Neuronal stem cell (in vitro differentiated cells): ENCODE results near the gene GAS2L2.
"Not testable (repeated sequence)": the region's sequence is repeated elsewhere in the genome, so short reads cannot be mapped to it uniquely, and the experiment has no call there.

Source experiments
- DNase-seq: peaks from one replicate; pipeline ENCODE4 v3.0.0-alpha.2; 2013; ENCODE audit warnings: low spot score
- H2AFZ ChIP-seq: one replicate; pipeline ENCODE4 v1.6.1; 2013; ENCODE audit warnings: mild to moderate bottlenecking, low read length, inconsistent platforms
- H2AK5ac ChIP-seq: 2 replicates; pipeline ENCODE4 v1.6.1; 2013; ENCODE audit warnings: low read depth, mild to moderate bottlenecking, inconsistent platforms, low read length, moderate library complexity, mixed read lengths
- H2BK120ac ChIP-seq: 2 replicates; pipeline ENCODE4 v1.6.1; 2013; ENCODE audit warnings: low read depth, mild to moderate bottlenecking, inconsistent platforms, low read length, moderate library complexity, mixed read lengths
- H2BK12ac ChIP-seq: one replicate; pipeline ENCODE4 v1.6.1; 2013; ENCODE audit warnings: low read length, inconsistent platforms
- H2BK15ac ChIP-seq: 2 replicates; pipeline ENCODE4 v1.6.1; 2013; ENCODE audit warnings: mild to moderate bottlenecking, low read length, inconsistent platforms, mixed read lengths
- H2BK5ac ChIP-seq: one replicate; pipeline ENCODE4 v1.6.1; 2013; ENCODE audit warnings: inconsistent platforms, mild to moderate bottlenecking, low read length, moderate library complexity
- H3K14ac ChIP-seq: one replicate; pipeline ENCODE4 v1.6.1; 2013; ENCODE audit warnings: low read length, inconsistent platforms
- H3K18ac ChIP-seq: 2 replicates; pipeline ENCODE4 v1.6.1; 2013; ENCODE audit warnings: low read length, inconsistent platforms
- H3K23ac ChIP-seq: 2 replicates; pipeline ENCODE4 v1.6.1; 2013; ENCODE audit warnings: low read depth, mild to moderate bottlenecking, mixed read lengths, low read length, inconsistent platforms; ENCODE audit not compliant: poor library complexity
- H3K27ac ChIP-seq: replicated peaks from 3 replicates; pipeline ENCODE4 v1.5.1; 2013; ENCODE audit warnings: low read length, inconsistent platforms
- H3K27me3 ChIP-seq, 3 experiments: 2 replicates each; pipeline ENCODE4 v1.6.1; 2013; ENCODE audit warnings: low read length in 3 of 3, mild to moderate bottlenecking in 2 of 3, inconsistent platforms in 1 of 3, low read depth in 1 of 3, mixed read lengths in 1 of 3, moderate library complexity in 1 of 3; ENCODE audit not compliant: control insufficient read depth in 3 of 3, insufficient read depth in 3 of 3
- H3K36me3 ChIP-seq, 2 donors: replicated peaks in 1 of 2; 2 replicates each; pipeline ENCODE4 v1.6.1; 2013; ENCODE audit warnings: low read length in 2 of 2; ENCODE audit not compliant: control insufficient read depth in 2 of 2, insufficient read depth in 2 of 2
- H3K4ac ChIP-seq: 2 replicates; pipeline ENCODE4 v1.6.1; 2013; ENCODE audit warnings: inconsistent platforms, mild to moderate bottlenecking, low read length, moderate library complexity
- H3K4me1 ChIP-seq, 2 donors: 1 replicate in 1 of 2; 2 replicates in 1 of 2; pipeline ENCODE4 v1.6.1; 2013; ENCODE audit warnings: low read length in 2 of 2, low read depth in 1 of 2; ENCODE audit not compliant: control insufficient read depth in 2 of 2, insufficient read depth in 1 of 2
- H3K4me2 ChIP-seq: one replicate; pipeline ENCODE4 v1.6.1; 2013; ENCODE audit warnings: mild to moderate bottlenecking, low read length, inconsistent platforms; ENCODE audit not compliant: insufficient read depth, poor library complexity, severe bottlenecking
- H3K4me3 ChIP-seq, 2 donors: 2 replicates each; pipeline ENCODE4 v1.5.1; 2013; ENCODE audit warnings: low read length in 2 of 2, mild to moderate bottlenecking in 2 of 2, inconsistent platforms in 1 of 2, moderate library complexity in 1 of 2
- H3K79me1 ChIP-seq: one replicate; pipeline ENCODE4 v1.6.1; 2013; ENCODE audit warnings: low read depth, mild to moderate bottlenecking, inconsistent platforms, low read length, moderate library complexity
- H3K9ac ChIP-seq: one replicate; pipeline ENCODE4 v1.6.1; 2013; ENCODE audit warnings: mild to moderate bottlenecking, low read depth, low read length, inconsistent platforms; ENCODE audit not compliant: poor library complexity
- H3K9me3 ChIP-seq, 2 donors: replicated peaks in 1 of 2; 2 replicates each; pipeline versions ENCODE3 to v1.6.1; 2013; ENCODE audit warnings: low read length in 2 of 2, mild to moderate bottlenecking in 2 of 2, inconsistent platforms in 1 of 2, low read depth in 1 of 2, mixed read lengths in 1 of 2, moderate library complexity in 1 of 2; ENCODE audit not compliant: control insufficient read depth in 2 of 2, insufficient read depth in 1 of 2
- H4K8ac ChIP-seq: one replicate; pipeline ENCODE4 v1.6.1; 2013; ENCODE audit warnings: low read depth, mild to moderate bottlenecking, inconsistent platforms, low read length, moderate library complexity
- H4K91ac ChIP-seq: one replicate; pipeline ENCODE4 v1.6.1; 2013; ENCODE audit warnings: low read length, low read depth, mild to moderate bottlenecking, inconsistent platforms; ENCODE audit not compliant: poor library complexity
- WGBS, 2 donors: extraction: QIAGEN DNeasy Blood & Tissue Kit; methylation state at CpG; one replicate each; pipeline ENCODE4 v1.1.7; 2013; ENCODE audit warnings: missing lambda C conversion rate in 2 of 2, mixed read lengths in 1 of 2; ENCODE audit not compliant: insufficient read length in 2 of 2, insufficient replicate concordance in 1 of 2; ENCODE audit errors: extremely low coverage in 2 of 2; 5-methylcytosine and 5-hydroxymethylcytosine counted together

The GAS2L2 gene

DNA sequence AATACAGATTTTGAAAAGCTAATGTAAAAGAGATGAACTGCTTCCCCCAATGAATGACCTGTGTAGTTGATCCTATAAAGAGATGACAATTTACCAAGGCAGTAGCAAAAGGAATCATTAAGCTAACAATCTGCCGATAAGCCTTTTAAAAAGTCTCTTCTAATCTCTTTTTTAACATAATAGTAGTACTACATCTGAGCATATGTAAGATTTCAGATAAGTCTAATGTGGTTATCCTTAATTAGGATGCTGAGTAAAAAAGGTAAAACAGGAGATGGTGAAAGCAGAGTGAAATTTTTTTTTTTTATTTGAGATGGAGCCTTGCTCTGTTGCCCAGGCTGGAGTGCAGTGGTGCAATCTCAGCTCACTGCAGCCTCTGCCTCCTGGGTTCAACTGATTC, 47.8 kb downstream of the GAS2L2 start:
- Histone ChIP-seq H3K27ac (no peak overlapping the region), H3K4ac (no peak overlapping the region), H4K8ac (no peak overlapping the region), H2BK12ac (no peak overlapping the region), H3K4me3 (no peak overlapping the region), H3K79me1 (no peaks in the 10 kb centered on the region), H2AK5ac (no peak overlapping the region), H2AFZ (no peak overlapping the region), H3K36me3 (peaks cover 2 to 37% of the 10 kb centered on the region in 2 donors), H3K18ac (no peak overlapping the region), H3K4me1 (no peaks in the 10 kb centered on the region), H3K9ac (no peak overlapping the region), H2BK120ac (no peak overlapping the region), H3K4me2 (no peak overlapping the region), H3K23ac (no peak overlapping the region), H3K14ac (no peak overlapping the region), H4K91ac (no peak overlapping the region), H3K27me3 (no peaks in the 10 kb centered on the region), H3K9me3 (no peaks in the 10 kb centered on the region), H2BK15ac (no peak overlapping the region), H2BK5ac (no peak overlapping the region)
- no peak for DNase-seq
- no CpG with 5 or more reads among the region's 1 CpG for WGBS, 2 donors

DNA sequence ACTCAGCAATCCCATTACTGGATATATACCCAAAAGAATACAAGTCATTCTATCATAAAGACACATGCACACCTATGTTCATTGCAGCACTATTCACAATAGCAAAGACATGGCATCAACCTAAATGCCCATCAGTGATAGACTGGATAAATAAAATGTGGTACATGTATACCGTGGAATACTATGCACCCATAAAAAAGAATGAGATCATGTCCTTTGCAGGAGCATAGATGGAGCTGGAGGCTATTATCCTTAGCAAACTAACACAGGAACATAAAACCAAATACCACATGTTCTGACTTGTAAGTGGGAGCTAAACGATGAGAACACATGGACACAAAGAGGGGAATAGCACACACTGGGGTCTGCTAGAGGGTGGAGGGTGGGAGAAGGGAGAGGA, 49.7 kb downstream of the GAS2L2 start:
- H3K27me3 ChIP-seq, H3K4me3 ChIP-seq, H2BK12ac ChIP-seq, H2BK5ac ChIP-seq, H4K91ac ChIP-seq, H3K79me1 ChIP-seq, H3K4me2 ChIP-seq, H3K23ac ChIP-seq, H3K27ac ChIP-seq, H3K9me3 ChIP-seq, H3K4me1 ChIP-seq, H3K14ac ChIP-seq, H2BK120ac ChIP-seq, H3K9ac ChIP-seq, H2BK15ac ChIP-seq, H3K18ac ChIP-seq, DNase-seq, H3K4ac ChIP-seq, H2AFZ ChIP-seq, H2AK5ac ChIP-seq, H4K8ac ChIP-seq: not testable (repeated sequence)
- peaks cover 0 to 24% of the 10 kb centered on the region in 2 donors for H3K36me3 ChIP-seq
- WGBS, 2 donors, result no CpG with 5 or more reads among the region's 2 CpGs

DNA sequence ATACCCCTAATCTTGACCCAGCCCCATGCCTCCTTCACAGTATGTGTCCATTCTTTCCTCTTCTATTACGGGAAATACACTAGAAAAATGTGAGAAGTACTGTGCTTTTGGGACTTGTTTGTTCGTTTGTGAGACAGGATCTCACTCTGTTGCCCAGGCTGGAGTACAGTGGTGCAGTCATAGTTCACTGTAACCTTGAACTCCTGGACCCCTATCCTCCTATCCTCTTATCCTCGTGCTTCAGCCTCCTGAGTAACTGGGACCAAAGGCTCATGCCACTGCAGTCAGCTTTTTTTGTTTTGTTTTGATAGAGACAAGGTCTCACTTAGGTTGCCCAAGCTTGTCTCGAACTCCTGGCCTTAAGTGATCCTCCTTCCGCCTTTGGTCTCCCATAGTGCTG, 51.5 kb downstream of the GAS2L2 start:
- no peak overlapping the region for H3K23ac ChIP-seq
- no peak overlapping the region for H2AFZ ChIP-seq
- no peak overlapping the region for H4K91ac ChIP-seq
- H2BK120ac ChIP-seq, result no peak overlapping the region
- no peak overlapping the region for H2BK15ac ChIP-seq
- no peak overlapping the region for H3K4ac ChIP-seq
- no peaks in the 10 kb centered on the region for H3K27me3 ChIP-seq
- H3K4me2 ChIP-seq, result no peak overlapping the region
- H3K4me3 ChIP-seq, result no peak overlapping the region
- H2AK5ac ChIP-seq, result no peak overlapping the region
- H4K8ac ChIP-seq, result no peak overlapping the region
- no CpG with 5 or more reads among the region's 5 CpGs for WGBS, 2 donors
- no peaks in the 10 kb centered on the region for H3K79me1 ChIP-seq
- H3K36me3 ChIP-seq, result peaks cover 1 to 25% of the 10 kb centered on the region in 2 donors
- DNase-seq, result no peak
- no peak overlapping the region for H3K18ac ChIP-seq
- H3K27ac ChIP-seq, result no peak overlapping the region
- no peaks in the 10 kb centered on the region for H3K4me1 ChIP-seq
- H3K14ac ChIP-seq, result no peak overlapping the region
- no peaks in the 10 kb centered on the region for H3K9me3 ChIP-seq
- H2BK12ac ChIP-seq, result no peak overlapping the region
- H3K9ac ChIP-seq, result no peak overlapping the region
- no peak overlapping the region for H2BK5ac ChIP-seq

DNA sequence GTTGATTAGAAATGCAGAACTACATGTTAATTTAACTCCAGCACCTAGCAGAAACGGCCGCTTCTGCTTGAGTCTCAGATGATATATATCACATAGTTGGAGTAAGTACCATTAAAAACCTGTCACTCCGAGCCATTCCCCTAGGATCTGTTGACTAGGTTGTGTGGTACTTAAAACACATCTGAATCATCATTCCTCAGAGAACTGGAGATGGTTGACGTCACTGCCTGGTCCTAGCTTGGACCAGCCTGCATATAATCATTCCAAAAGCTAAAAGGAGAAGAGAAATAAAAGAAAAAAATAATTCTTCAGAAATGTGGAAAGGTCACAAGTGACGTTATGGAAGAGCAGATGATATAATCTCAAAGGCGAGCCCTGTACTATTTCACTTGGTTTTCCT, 52.9 kb downstream of the GAS2L2 start:
- Histone ChIP-seq H2AK5ac (no peak overlapping the region), H3K4ac (no peak overlapping the region), H3K79me1 (no peaks in the 10 kb centered on the region), H2BK120ac (no peak overlapping the region), H3K9me3 (no peaks in the 10 kb centered on the region), H3K4me2 (no peak overlapping the region), H4K91ac (no peak overlapping the region), H3K4me1 (peaks cover 0 to 6% of the 10 kb centered on the region in 2 donors), H2BK12ac (no peak overlapping the region), H3K27ac (no peak overlapping the region), H2AFZ (no peak overlapping the region), H3K9ac (no peak overlapping the region), H2BK15ac (no peak overlapping the region), H3K36me3 (peaks cover 4 to 38% of the 10 kb centered on the region in 2 donors), H3K23ac (no peak overlapping the region), H3K27me3 (no peaks in the 10 kb centered on the region), H4K8ac (no peak overlapping the region), H3K18ac (no peak overlapping the region), H3K14ac (no peak overlapping the region), H2BK5ac (no peak overlapping the region), H3K4me3 (no peak overlapping the region)
- DNase-seq, result no peak
- WGBS, 2 donors, result no CpG with 5 or more reads among the region's 6 CpGs
